Stomach (tissue), 9 donors: Measurements from ENCODE around the gene PRR14L. TPM values are rescaled to one million over a fixed set of nuclear protein-coding genes. Genes with fewer than 3 reads are reported as not detected.
A peak's percentile ranks its signal among the peaks of the same experiment; 100 is the strongest.

Experiments used
- DNase-seq, 2 donors: peaks; one replicate each; pipeline versions ENCODE4 v3.0.0 to v3.0.0-alpha.2; 2013 to 2019
- H3K27ac ChIP-seq, 5 donors: fragments of 200-600 bp in 4 of 5; sonication (generic) in 4 of 5; one replicate each; pipeline ENCODE4 v1.5.1; 2013 to 2019; ENCODE audit warnings: mild to moderate bottlenecking in 1 of 5, moderate library complexity in 1 of 5
- H3K27me3 ChIP-seq, 3 donors: fragments of 200-600 bp; sonication (generic); one replicate each; pipeline ENCODE4 v1.5.1; 2017 to 2019; ENCODE audit warnings: mixed run types in 1 of 3
- H3K36me3 ChIP-seq, 4 donors: fragments of 200-600 bp; sonication (generic); 1 replicate in 3 of 4; 2 replicates in 1 of 4; pipeline ENCODE4 v1.5.1; 2016 to 2019
- H3K4me1 ChIP-seq, 4 donors: fragments of 200-600 bp; sonication (generic); one replicate each; pipeline ENCODE4 v1.5.1; 2016 to 2019
- H3K4me3 ChIP-seq, 4 donors: fragments of 200-600 bp; sonication (generic) in 3 of 4; one replicate each; pipeline ENCODE4 v1.5.1; 2016 to 2019; ENCODE audit warnings: mild to moderate bottlenecking in 1 of 4
- H3K9me3 ChIP-seq, 4 donors: fragments of 200-600 bp; sonication (generic); one replicate each; pipeline ENCODE4 v1.5.1; 2016 to 2019
- EP300 ChIP-seq: sonication (generic); formaldehyde crosslinking; IDR thresholded peaks from one replicate; pipeline ENCODE4 v1.6.1; 2017; ENCODE audit warnings: antibody characterized with exemption
- POLR2A ChIP-seq, 4 donors: fragments of 450-650 bp; IDR thresholded peaks; one replicate each; pipeline ENCODE4 v1.6.1; 2016; ENCODE audit warnings: antibody characterized with exemption in 4 of 4, control low read depth in 2 of 4, mild to moderate bottlenecking in 1 of 4, moderate library complexity in 1 of 4
- POLR2AphosphoS5 ChIP-seq, 3 donors: sonication (generic); formaldehyde crosslinking; IDR thresholded peaks; one replicate each; pipeline ENCODE4 v1.6.1; 2016; ENCODE audit warnings: antibody characterized with exemption in 3 of 3
- WGBS, 5 donors: extraction: QIAGEN DNeasy Blood & Tissue Kit in 3 of 5; methylation state at CpG; one replicate each; pipeline versions ENCODE4 v1.1.5 to v1.1.7; 2013 to 2018; 5-methylcytosine and 5-hydroxymethylcytosine counted together
- intact Hi-C: fragments of 100-400 bp; cut with DNase I; formaldehyde crosslinking; loops from one replicate; pipeline ENCODE4 v1.15.1; 2023; ENCODE audit warnings: low total_unique reads
- polyA plus RNA-seq, 3 donors: library from polyadenylated mRNA; stranded (reverse); fragments of 200-250 nt; gene quantifications; one replicate each; pipeline ENCODE4 v1.2.3, GENCODE V29; 2013
- total RNA-seq, 5 donors: library from RNA; depleted of rRNA; stranded (reverse); fragments of >200 nt; gene quantifications; one replicate each; pipeline versions ENCODE4 v1.1.0 to v1.2.3, GENCODE V29; 2014 to 2016
- TF ChIP-seq, protein P1 (sequence below), 7 experiments: fragments of 450-650 bp in 4 of 7; fragments of 200-600 bp in 3 of 7; sonication (generic) in 3 of 7; IDR thresholded peaks; one replicate each; pipeline ENCODE4 v1.5.1; 2016 to 2019; ENCODE audit warnings: antibody characterized with exemption in 7 of 7, control low read depth in 2 of 7, mild to moderate bottlenecking in 1 of 7
- donor health status: healthy with polysubstance abuse.
- donor health status: Bipolar disorder and iron deficiency.
- donor health status: healthy.

Gene PRR14L
- total and polyA plus RNA-seq, 8 donors: 4.0 to 193 (median 26.6) TPM

DNA sequence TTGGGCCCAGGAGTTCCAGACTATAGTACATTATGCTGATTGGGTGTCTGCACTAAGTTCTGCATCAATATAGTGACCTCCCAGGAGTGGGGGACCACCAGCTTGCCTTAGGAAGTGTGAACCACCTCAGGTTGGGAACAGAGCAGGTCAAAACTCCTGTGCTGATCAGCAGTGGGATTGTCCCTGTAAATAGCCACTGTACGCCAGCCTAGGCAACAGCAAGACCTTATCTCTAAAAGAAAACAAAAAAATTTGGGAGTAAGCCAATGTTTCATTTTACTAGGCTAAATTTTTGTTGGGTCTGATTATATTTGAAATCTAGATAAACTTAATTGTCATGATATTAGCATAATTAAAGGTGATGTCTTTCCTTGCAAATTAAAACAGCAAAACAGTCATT, 7.3 kb upstream of the PRR14L start:
- Histone ChIP-seq H3K4me1 (peaks cover 20 to 48% (median 35%) of the 10 kb centered on the region in 4 donors), H3K4me3 (no peak overlapping the region), H3K27me3 (no peaks in the 10 kb centered on the region), H3K36me3 (peaks cover 11 to 47% (median 44%) of the 10 kb centered on the region in 4 donors), H3K27ac (peak overlapping the region in 3 of 5 donors; percentile 34 to 38 (median 36)), H3K9me3 (no peaks in the 10 kb centered on the region)
- 30 to 60% (median 56%) methylated on average over 1 of the region's 1 CpG for WGBS, 5 donors
- intact Hi-C loops: loop anchor here (10.0 kb wide), 1 partner anchor 92 kb away; the partner anchor contains the start of gene PISD
- TF ChIP-seq POLR2A (IDR thresholded peaks at IDR 0.05) (no peak), EP300 (no peak), POLR2AphosphoS5 (IDR thresholded peaks at IDR 0.05) (no peak)
- TF ChIP-seq, protein P1, sequence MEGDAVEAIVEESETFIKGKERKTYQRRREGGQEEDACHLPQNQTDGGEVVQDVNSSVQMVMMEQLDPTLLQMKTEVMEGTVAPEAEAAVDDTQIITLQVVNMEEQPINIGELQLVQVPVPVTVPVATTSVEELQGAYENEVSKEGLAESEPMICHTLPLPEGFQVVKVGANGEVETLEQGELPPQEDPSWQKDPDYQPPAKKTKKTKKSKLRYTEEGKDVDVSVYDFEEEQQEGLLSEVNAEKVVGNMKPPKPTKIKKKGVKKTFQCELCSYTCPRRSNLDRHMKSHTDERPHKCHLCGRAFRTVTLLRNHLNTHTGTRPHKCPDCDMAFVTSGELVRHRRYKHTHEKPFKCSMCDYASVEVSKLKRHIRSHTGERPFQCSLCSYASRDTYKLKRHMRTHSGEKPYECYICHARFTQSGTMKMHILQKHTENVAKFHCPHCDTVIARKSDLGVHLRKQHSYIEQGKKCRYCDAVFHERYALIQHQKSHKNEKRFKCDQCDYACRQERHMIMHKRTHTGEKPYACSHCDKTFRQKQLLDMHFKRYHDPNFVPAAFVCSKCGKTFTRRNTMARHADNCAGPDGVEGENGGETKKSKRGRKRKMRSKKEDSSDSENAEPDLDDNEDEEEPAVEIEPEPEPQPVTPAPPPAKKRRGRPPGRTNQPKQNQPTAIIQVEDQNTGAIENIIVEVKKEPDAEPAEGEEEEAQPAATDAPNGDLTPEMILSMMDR (IDR thresholded peaks at IDR 0.05): no peak
- DNase-seq: no peak

DNA sequence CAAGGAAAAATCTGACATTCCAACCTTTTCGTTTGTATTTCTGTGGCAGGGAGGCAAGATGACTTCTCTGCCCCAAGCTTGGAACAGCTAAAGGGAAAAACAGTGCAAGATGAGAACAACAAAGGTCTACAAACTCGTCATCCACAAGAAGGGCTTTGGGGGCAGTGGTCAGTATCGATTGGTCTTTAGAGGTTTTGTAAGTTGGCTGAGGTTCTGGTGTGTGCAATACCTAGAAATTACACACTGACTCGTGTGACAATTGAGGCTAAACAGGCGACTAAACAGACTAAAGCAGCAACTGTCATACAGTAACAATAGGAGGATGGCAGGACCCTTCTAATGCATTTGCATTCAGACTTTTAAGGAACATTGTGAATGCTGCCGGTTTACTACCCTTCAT, 4.9 kb upstream of the PRR14L start:
- no peaks in the 10 kb centered on the region for H3K9me3 ChIP-seq
- no peak for TF ChIP-seq EP300
- TF ChIP-seq, protein P1 (IDR thresholded peaks at IDR 0.05): no peak
- TF ChIP-seq POLR2AphosphoS5 (IDR thresholded peaks at IDR 0.05): no peak
- DNase-seq: peak in 1 of 2 donors; percentile 32
- 20 to 29% (median 23%) methylated on average over 6 of the region's 6 CpGs for WGBS, 5 donors
- H3K27ac ChIP-seq: peak overlapping the region; percentile 44 to 96 (median 95)
- peaks cover 28 to 60% (median 45%) of the 10 kb centered on the region in 4 donors for H3K4me1 ChIP-seq
- peaks cover 0 to 22% (median 20%) of the 10 kb centered on the region in 4 donors for H3K36me3 ChIP-seq
- H3K27me3 ChIP-seq: no peaks in the 10 kb centered on the region
- peak overlapping the region; percentile 68 to 88 (median 81) for H3K4me3 ChIP-seq
- intact Hi-C loops: loop anchor here (10.0 kb wide), 1 partner anchor 90 kb away; the partner anchor contains the start of gene PISD

DNA sequence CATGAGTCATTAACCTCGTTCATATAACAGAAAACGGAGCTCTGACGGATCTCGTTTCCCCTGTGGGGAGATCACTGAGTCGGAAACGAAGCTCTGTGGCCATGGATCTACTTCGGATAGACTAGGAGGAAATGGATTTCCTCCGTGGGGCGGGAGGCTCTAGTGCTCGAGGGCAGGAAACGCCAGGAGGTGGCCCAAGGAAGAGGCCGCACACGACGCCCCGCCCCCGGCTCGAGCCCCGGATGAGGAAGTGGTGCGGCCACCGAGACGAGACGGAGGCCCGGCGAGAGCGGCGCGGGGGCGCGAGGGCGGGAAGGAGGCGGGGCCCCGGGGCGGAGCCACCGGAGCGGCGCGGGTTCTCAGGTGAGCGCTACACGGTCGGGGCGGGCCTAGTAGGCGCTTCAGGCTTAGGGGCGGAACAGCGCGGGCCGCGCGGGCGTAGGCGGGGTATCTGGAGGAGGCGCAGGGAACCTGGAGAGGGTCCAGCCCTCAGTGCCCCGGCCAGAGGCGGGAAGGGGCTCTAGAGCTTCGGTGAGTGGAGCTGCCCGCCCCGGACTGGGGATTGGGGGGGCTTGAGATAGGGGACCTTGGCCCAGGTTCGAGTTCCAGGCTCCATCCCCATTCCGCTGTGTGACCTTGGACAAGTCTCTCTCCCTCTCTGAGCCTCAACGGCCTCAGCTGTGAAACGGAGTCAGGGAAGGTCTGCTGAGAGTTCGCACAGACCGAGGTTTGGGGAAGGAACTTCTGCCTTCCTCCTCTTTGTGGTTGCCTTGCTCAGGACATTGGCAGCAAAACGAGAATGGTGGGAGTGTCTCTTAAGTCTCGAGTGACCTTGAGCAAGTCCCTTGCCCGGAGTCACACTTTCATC, 3.9 kb upstream of the PRR14L start, which contains the start of gene DEPDC5:
TSS of gene DEPDC5 (plus strand) at position 386 of the 868 bp plus-strand sequence. CDS start 903 bp downstream, outside the sequence.
- H3K4me1 ChIP-seq: peaks cover 30 to 67% (median 50%) of the 10 kb centered on the region in 4 donors
- intact Hi-C loops: loop anchor here (10.0 kb wide), 1 partner anchor 89 kb away; the partner anchor contains the start of gene PISD
- 0 to 2% (median 1%) methylated on average over 45 to 65 of the region's 65 CpGs for WGBS, 5 donors

More for the DNA sequence above, 3.9 kb upstream of the PRR14L start, which contains the start of gene DEPDC5:
- Histone ChIP-seq H3K36me3 (peaks cover 0 to 14% (median 10%) of the 10 kb centered on the region in 4 donors), H3K4me3 (peak within 1 kb of the TSS; percentile 68 to 88 (median 81)), H3K27me3 (no peaks in the 10 kb centered on the region), H3K27ac (peak within 1 kb of the TSS; percentile 87 to 96 (median 95)), H3K9me3 (no peaks in the 10 kb centered on the region)
- DNase-seq: peak; percentile 98 to 99
- TF ChIP-seq POLR2AphosphoS5 (IDR thresholded peaks at IDR 0.05) (peak; percentile 88 to 98 (median 95)), EP300 (no peak), POLR2A (IDR thresholded peaks at IDR 0.05) (peak in 1 of 4 donors; percentile 71)
- TF ChIP-seq, protein P1 (IDR thresholded peaks at IDR 0.05): no peak
